ENCODE measurements around the gene UBR4.

Gene UBR4

GRCh38 chr1:19074361-19074901 lies 135.6 kb downstream of the UBR4 start:
- TF ChIP-seq CTCF (IDR thresholded peaks at IDR 0.05; ENCODE audit: low read depth, low read length), result no peak
- no peak for DNase-seq (ENCODE audit: extremely low read depth, low read depth)

GRCh38 chr1:19073311-19074186 lies 136.5 kb downstream of the UBR4 start:
- no peak for DNase-seq (ENCODE audit: extremely low read depth, low read depth)
- TF ChIP-seq CTCF (IDR thresholded peaks at IDR 0.05; ENCODE audit: low read depth, low read length), result no peak

- TF ChIP-seq CTCF (IDR thresholded peaks at IDR 0.05; ENCODE audit: low read depth, low read length), result no peak
- no peak for DNase-seq (ENCODE audit: extremely low read depth, low read depth)
These were observed 137.6 kb downstream of the UBR4 start for GRCh38 chr1:19072285-19072981.

- TF ChIP-seq CTCF (IDR thresholded peaks at IDR 0.05; ENCODE audit: low read depth, low read length), result no peak
- DNase-seq (ENCODE audit: extremely low read depth, low read depth), result no peak
These were observed 138.3 kb downstream of the UBR4 start for GRCh38 chr1:19071674-19072281.

GRCh38 chr1:19070891-19071621 lies 139.0 kb downstream of the UBR4 start:
- no peak for DNase-seq (ENCODE audit: extremely low read depth, low read depth)
- TF ChIP-seq CTCF (IDR thresholded peaks at IDR 0.05; ENCODE audit: low read depth, low read length), result no peak

GRCh38 chr1:19070197-19070651 lies 139.8 kb downstream of the UBR4 start:
- DNase-seq (ENCODE audit: extremely low read depth, low read depth), result no peak
- TF ChIP-seq CTCF (IDR thresholded peaks at IDR 0.05; ENCODE audit: low read depth, low read length), result no peak

Measured in AG09319 (cell line).